Sigmoid colon (tissue), 3 donors: Measurements from ENCODE around the gene NPLOC4.

Experiments used
- POLR2A ChIP-seq, 2 donors: fragments of 450-650 bp; IDR thresholded peaks; one replicate each; pipeline ENCODE4 v1.6.1; 2016; ENCODE audit warnings: antibody characterized with exemption in 2 of 2, mild to moderate bottlenecking in 2 of 2, moderate library complexity in 2 of 2
- TF ChIP-seq, protein P1 (sequence below), 4 experiments: fragments of 450-650 bp in 3 of 4; fragments of 200-600 bp in 1 of 4; IDR thresholded peaks; one replicate each; pipeline ENCODE4 v1.5.1; 2016 to 2019; ENCODE audit warnings: antibody characterized with exemption in 4 of 4, mild to moderate bottlenecking in 3 of 4, moderate library complexity in 2 of 4

DNA sequence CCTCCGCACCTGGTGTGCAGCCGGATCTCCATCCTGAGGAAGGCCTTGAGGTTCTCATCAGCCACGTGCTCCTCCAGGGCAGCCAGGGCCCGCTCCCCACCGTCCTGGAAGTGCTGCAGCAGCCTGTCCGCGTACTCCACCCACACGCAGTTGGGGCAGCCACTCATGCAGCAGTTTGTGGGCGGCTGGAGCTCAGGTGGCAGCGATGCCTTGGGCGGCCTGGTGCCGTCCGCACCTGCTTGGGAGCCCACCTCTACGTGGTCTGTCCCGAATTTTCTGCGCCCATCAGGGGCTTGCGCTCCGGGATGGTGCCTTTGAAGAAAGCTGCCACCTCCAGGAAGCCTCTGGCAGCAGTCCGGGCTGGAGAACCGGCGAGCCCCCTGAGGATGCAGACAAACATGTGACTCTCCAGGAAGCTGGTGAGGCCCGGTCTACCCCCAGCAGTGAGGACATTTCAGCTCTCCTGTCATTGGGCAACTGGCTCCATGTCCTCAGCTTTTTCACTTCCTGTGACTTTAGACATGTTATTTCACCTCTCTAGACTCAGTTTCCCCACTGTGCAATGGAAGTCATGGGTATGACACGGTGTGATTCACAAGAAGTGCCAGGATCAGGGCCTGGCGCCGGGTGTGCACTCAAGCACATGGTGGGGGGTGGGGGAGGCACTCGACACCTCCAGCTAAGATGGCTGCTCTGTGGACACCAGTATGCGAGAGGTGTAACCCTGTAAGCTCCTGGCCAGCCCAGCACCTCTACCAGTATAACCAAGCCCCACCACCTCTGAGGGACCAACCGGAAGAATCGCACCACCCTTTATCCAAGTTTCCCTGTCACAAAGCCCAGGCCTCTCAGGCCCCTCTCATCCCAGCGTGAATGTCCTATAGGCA is 28.5 kb upstream of the NPLOC4 start:
- TF ChIP-seq, protein P1, sequence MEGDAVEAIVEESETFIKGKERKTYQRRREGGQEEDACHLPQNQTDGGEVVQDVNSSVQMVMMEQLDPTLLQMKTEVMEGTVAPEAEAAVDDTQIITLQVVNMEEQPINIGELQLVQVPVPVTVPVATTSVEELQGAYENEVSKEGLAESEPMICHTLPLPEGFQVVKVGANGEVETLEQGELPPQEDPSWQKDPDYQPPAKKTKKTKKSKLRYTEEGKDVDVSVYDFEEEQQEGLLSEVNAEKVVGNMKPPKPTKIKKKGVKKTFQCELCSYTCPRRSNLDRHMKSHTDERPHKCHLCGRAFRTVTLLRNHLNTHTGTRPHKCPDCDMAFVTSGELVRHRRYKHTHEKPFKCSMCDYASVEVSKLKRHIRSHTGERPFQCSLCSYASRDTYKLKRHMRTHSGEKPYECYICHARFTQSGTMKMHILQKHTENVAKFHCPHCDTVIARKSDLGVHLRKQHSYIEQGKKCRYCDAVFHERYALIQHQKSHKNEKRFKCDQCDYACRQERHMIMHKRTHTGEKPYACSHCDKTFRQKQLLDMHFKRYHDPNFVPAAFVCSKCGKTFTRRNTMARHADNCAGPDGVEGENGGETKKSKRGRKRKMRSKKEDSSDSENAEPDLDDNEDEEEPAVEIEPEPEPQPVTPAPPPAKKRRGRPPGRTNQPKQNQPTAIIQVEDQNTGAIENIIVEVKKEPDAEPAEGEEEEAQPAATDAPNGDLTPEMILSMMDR (IDR thresholded peaks at IDR 0.05), result no peak
- TF ChIP-seq POLR2A (IDR thresholded peaks at IDR 0.05), result no peak
